GM19240 (cell line): ENCODE measurements around the gene PIN1.
A peak's percentile ranks its signal among the peaks of the same experiment; 100 is the strongest.

Experiments
- DNase-seq: peaks from one replicate; pipeline ENCODE4 v3.0.0; 2011; ENCODE audit warnings: low spot score; ENCODE audit not compliant: insufficient read length

PIN1 gene

DNA sequence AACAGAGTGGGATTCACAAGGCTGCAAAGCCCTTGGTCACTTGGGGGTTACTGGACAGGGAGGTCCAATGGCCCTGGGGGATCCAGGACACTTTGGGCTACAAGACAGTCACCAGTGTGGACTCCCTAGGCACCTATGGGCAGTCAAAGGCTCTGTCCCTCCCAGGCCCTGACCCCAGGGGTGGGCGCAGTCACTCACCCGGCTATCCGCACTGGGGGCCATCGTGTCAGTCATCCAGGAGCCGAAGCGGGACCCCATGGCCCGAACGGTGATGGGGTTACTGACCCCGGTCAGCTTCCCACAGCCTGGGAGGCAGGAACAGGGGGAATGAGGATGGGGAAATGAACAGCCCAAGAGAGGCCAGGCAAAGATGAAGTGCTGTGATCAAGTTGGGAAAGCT, 21.5 kb downstream of the PIN1 start:
- DNase-seq: no peak

GRCh38 chr19:9857076-9857721, 22.1 kb downstream of the PIN1 start:
- no peak for DNase-seq

DNA sequence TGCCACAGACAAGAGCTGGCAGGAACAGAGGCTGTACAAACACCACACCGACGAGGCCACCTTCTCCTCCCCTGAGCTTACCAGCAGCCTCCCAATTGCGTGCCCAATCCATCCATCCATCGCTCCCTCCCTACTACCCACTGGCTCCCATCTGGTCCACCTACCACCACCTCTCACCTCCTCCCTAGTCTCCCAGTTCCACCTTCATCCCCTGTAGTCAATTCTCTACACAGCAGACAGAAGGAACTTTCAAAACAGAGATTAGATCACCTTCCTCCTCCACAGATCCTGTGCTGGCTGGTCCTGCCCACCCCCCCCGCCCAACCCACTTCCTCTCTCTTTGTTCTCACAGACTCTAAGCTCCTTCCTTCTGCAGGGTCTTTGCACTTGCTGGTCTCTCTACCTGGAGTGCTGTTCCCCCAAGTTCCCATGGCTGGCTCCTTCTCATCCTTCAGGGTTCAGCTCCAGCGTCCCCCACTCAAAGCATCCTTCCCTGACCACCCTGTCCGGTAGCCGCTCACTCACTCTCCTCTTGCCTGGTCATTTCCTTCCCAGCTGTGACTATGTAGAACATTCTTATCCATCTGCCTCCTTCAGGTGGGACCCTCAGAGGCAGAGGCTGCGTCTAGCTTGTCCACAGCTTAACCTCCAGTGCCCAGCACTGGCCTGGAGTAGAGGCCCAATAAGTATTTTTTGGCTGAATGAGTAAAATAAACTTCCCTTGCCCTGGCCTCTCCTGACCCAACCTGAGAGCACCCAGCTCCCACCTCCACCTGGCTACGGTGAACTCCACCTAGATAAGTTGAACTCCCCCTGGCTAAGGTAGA, 23.0 kb downstream of the PIN1 start:
- peak; percentile 41 for DNase-seq

DNA sequence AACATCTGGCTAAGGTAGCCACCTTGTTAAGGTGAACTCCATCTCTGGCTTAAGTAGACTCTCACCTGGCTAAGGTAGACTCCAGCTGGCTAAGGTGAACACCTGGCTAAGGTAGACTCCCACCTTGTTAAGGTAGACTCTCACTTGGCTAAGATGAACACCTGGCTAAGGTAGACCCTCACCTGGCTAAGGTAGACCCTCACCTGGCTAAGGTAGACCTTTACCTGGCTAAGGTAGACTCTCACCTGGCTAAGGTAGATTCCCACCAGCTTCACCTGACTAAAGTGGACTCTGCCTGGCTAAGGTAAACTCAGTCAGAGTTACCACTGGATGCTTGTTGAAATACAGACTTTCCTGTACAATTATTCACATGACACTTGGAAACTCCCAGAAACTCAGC, 23.6 kb downstream of the PIN1 start:
- no peak for DNase-seq

DNA sequence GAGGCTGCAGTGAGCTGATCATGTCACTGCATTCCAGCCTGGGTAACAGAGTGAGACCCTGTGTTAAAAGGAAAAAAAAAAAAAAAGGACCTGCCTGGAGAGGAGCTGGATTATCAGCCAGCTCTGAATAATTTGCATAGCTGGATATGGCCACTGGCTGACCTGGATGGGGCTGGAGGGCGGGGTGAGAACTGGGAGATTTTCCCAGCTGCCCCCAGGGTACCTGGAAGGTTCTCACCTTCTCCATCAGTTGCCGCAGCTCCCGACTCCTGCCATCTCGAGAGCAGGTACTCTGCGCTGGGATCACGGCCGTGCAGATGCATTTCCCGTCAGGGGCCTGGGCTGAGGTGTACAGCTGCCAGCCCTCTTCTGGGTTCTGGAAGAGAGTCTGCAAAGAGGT, 25.3 kb downstream of the PIN1 start:
- DNase-seq: no peak

- no peak for DNase-seq
Observed at GRCh38 chr19:9861503-9861902, 26.4 kb downstream of the PIN1 start.

DNA sequence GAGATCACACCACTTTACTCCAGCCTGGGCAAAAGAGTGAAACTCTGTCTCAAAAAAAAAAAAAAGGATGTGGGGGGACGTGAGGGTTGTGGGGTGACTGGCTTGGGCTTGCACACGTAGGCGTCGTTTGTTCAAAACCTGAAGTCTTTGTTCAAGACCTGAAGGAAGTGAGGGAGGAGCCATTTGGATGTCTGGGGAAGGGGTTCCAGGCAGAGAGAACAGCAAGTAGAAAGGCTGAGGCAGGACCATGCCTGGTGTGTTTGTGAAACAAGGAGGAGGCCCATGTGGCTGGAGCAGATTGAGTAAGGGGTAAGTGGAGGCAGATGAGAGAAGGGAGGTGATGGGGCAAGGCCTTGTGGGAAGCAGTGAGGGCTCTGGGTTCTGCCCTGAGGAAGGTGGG, 27.8 kb downstream of the PIN1 start:
- no peak for DNase-seq

GRCh38 chr19:9863759-9864158, 28.6 kb downstream of the PIN1 start:
- DNase-seq: no peak

- no peak for DNase-seq
Observed at GRCh38 chr19:9865732-9866501, 30.8 kb downstream of the PIN1 start.

DNA sequence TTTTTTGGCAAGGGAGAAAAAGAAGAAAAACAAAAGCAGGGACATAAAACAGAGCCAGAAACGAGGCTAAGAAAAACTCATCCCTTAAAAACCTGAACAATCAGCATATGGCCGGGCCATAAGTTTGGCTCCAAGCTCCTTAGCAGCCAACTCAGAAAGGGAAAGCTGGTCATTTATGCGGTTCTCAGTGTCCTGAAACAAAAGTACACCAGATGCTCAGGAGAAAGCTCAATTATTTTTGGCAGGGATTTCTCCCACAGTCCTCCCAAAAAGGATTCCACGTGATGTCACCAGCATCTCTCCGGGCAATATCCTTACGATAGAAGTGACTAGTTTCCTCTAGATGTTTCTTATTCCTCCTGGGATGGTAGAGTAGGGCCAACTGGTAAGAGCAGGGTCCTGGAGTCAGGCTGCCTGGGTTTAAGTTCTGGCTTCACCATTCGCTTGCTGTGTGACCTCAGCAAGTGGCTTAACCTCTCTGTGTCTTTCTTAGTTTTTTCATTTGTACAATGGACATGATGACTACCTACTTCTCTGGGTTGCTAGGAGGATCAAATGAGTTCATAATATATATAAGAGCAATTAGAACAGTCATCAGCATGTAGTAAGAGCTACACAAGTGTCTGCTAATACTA, 34.0 kb downstream of the PIN1 start:
- no peak for DNase-seq

- DNase-seq: no peak
Observed at GRCh38 chr19:9871626-9872338, 36.7 kb downstream of the PIN1 start.

- DNase-seq: no peak
Observed at GRCh38 chr19:9872618-9873242, 37.6 kb downstream of the PIN1 start.

DNA sequence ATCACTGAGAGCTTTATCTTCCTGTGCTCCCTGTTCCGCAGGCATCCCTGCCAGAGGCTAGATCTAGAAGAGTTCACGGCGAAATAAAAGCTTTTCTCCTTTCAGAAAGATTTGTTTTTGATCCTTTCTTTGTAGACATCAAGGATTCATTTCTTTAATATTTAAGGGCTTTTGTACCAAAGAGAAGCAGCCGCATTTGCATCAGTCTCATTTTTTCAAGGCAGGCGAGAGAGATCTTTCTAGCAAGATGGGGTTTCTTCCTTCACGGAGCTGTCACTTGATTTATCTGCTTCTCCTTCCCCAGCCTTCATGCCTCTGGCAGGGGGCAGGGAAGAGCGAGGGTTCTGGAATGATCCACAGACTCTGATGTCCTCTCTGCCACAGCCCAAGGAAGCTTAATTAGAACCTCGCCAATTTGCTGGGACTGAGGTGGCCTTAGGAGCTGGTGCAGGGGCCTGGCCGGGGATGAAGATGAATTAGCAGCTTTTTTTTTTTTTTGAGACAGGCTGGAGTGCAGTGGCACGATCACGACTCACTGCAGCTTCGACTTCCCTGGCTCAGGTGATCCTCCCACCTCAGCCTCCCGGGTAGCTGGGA, 40.0 kb downstream of the PIN1 start:
- DNase-seq: no peak

GRCh38 chr19:9875796-9876195, 40.7 kb downstream of the PIN1 start:
- DNase-seq: no peak

- no peak for DNase-seq
Observed at GRCh38 chr19:9877780-9878510, 42.8 kb downstream of the PIN1 start.

GRCh38 chr19:9878511-9879196, 43.5 kb downstream of the PIN1 start:
- no peak for DNase-seq

DNA sequence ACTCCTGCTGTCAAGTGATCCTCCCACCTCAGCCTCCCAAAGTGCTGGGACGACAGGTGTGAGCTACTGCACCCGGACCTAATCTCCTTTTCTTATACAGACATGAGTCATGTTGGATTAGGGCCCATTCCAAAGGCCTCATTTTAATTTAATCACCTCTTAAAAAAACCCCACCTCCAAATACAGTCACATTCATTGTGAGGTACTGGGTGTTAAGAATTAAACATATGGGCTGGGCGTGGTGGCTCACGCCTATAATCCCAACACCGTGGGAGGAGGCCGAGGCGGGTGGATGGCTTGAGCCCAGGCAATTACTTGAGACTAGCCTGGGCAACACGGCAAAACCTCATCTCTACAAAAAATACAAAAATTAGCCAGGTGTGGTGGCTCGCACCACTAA, 46.6 kb downstream of the PIN1 start:
- no peak for DNase-seq

- no peak for DNase-seq
Observed at GRCh38 chr19:9883231-9883758, 48.2 kb downstream of the PIN1 start.

DNA sequence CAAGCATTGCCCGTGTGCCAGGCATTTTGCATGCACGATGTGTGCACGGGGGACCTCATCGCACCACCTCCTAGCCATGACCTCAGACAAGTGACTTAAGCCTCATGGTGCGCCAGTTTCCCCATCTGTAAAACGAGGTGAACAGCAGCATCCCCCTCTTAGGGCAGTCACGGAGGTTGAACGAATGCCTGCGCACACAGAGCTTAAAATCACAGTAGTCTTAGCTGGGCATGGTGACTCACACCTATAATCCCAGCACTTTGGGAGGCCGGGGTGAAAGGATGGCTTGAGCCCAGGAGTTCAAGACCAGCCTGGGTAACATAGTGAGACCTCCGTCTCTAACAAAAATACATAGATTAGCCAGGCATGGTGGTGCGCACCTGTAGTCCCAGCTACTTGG, 48.6 kb downstream of the PIN1 start:
- no peak for DNase-seq
